ENCODE data around the gene HAPSTR1. TPM values are rescaled to one million over a fixed set of nuclear protein-coding genes. Genes with fewer than 3 reads are reported as not detected.

The HAPSTR1 gene
- total and polyA plus RNA-seq, 2 of the 13 experiments (the other 11 are each of a cell fraction or from before 2014, with no cell fraction given) = 25.2 to 83.2 TPM

GRCh38 chr16:9090101-9090959 lies 1.1 kb upstream of the HAPSTR1 start (continued):
- TF ChIP-seq HNRNPUL1 (IDR thresholded peaks at IDR 0.05; ENCODE audit: low read depth, low read length) (no peak), MTA1 (CRISPR knock-in tag; IDR thresholded peaks at IDR 0.05; ENCODE audit: borderline replicate concordance) (peak; percentile 36; the same call in 1 of the 2 replicates), HOXA3 (CRISPR knock-in tag; IDR thresholded peaks at IDR 0.05) (peak; percentile 45; the same call in 1 of the 2 replicates), AHDC1 (CRISPR knock-in tag; IDR thresholded peaks at IDR 0.05; ENCODE audit: borderline replicate concordance) (no peak), ZBTB33 (CRISPR knock-in tag; IDR thresholded peaks at IDR 0.05) (peak; percentile 32; the same call in 1 of the 2 replicates), RBM39 (IDR thresholded peaks at IDR 0.05; ENCODE audit: low read depth, low read length, poor library complexity, severe bottlenecking) (peak; percentile 13), ZBTB20 (CRISPR knock-in tag; IDR thresholded peaks at IDR 0.05; ENCODE audit: borderline replicate concordance, low read depth) (0 out of 2 replicates have a peak, but pooled peaks have one; percentile 17), ZFP62 (CRISPR knock-in tag; IDR thresholded peaks at IDR 0.05) (no peak), ZNF619 (CRISPR knock-in tag; IDR thresholded peaks at IDR 0.05) (no peak), FOXC1 (CRISPR knock-in tag; IDR thresholded peaks at IDR 0.05; ENCODE audit: borderline replicate concordance) (0 out of 2 replicates have a peak, but pooled peaks have one; percentile 30), ZNF34 (CRISPR knock-in tag; IDR thresholded peaks at IDR 0.05; ENCODE audit: borderline replicate concordance) (peak; percentile 0; the same call in 1 of the 2 replicates), EEA1 (CRISPR knock-in tag; IDR thresholded peaks at IDR 0.05; ENCODE audit: borderline replicate concordance) (0 out of 2 replicates have a peak, but pooled peaks have one; percentile 46), SAFB2 (CRISPR knock-in tag; IDR thresholded peaks at IDR 0.05; ENCODE audit: borderline replicate concordance, low read depth) (peak; percentile 38; the same call in 1 of the 2 replicates)
- TF ChIP-seq, protein P1, sequence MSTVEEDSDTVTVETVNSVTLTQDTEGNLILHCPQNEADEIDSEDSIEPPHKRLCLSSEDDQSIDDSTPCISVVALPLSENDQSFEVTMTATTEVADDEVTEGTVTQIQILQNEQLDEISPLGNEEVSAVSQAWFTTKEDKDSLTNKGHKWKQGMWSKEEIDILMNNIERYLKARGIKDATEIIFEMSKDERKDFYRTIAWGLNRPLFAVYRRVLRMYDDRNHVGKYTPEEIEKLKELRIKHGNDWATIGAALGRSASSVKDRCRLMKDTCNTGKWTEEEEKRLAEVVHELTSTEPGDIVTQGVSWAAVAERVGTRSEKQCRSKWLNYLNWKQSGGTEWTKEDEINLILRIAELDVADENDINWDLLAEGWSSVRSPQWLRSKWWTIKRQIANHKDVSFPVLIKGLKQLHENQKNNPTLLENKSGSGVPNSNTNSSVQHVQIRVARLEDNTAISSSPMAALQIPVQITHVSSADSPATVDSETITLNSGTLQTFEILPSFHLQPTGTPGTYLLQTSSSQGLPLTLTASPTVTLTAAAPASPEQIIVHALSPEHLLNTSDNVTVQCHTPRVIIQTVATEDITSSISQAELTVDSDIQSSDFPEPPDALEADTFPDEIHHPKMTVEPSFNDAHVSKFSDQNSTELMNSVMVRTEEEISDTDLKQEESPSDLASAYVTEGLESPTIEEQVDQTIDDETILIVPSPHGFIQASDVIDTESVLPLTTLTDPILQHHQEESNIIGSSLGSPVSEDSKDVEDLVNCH (CRISPR knock-in tag; IDR thresholded peaks at IDR 0.05) = no peak
